H4 (cell line): ENCODE results near the gene AMPD2. TPM values are rescaled to one million over a fixed set of nuclear protein-coding genes. Genes with fewer than 3 reads are reported as not detected.

ENCODE experiments used
- DNase-seq: peaks from one replicate; pipeline ENCODE4 v3.0.0-alpha.2; 2015; ENCODE audit warnings: low spot score
- total RNA-seq: library from RNA; depleted of rRNA; stranded (reverse); fragments of >200 nt; shearing (Covaris generic); gene quantifications from 2 replicates; pipeline ENCODE4 v1.2.3, GENCODE V29; 2014; rRNA removed

The AMPD2 gene
- total RNA-seq, 1 experiment from 2014 or later = 37.0 TPM

GRCh38 chr1:109676683-109677381 lies 57.2 kb downstream of the AMPD2 start:
- peak; percentile 0 for DNase-seq

DNA sequence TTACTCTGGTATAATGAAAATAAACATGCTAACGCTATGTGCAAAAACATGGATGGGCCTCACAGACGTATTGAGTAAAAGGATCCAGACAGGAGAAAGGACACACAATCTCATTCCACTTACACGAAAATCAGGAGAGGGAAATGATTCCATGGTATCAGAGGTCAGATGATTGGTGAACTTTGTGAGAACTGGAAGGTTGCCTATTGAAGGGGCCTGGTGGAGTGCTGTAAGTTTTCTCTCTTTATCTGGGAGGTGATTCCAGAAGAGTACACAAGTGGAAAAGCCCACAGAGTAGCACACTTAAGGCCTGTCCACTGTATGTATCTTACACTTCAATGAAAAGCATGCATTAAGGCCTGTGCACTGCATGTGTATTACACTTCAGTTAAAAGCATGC lies 57.8 kb downstream of the AMPD2 start:
- DNase-seq = peak; percentile 0

DNA sequence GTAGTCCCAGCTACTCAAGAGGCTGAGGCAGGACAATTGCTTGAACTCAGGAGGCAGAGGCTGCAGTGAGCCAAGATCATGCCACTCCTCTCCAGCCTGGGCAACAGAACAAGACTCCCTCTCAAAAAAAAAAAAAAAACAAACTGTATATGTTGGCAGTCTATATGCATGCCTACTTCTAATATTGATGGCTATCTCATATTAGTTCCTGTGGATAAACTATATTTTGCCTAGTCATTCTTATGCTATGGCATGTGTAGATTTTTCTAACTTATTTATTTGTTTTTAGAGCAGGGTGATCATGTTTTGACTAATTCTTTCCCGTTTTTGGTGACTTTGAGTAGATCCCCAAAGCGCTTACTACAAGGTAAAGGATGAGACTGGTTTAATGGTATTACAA lies 59.0 kb downstream of the AMPD2 start:
- DNase-seq = peak; percentile 0

Other genes starting within 250 kb of the AMPD2 start
- gene SORT1, start 221.9 kb upstream of the AMPD2 start, total RNA-seq = 3.7 and 7.4 TPM in 2 replicates
- gene PSMA5, start 193.4 kb upstream of the AMPD2 start, total RNA-seq = 154 and 184 TPM in 2 replicates
- gene SYPL2, start 153.3 kb upstream of the AMPD2 start, total RNA-seq = 0.27 and 0.54 TPM in 2 replicates
- 1.0 and 1.9 TPM in 2 replicates for gene ATXN7L2, start 135.9 kb upstream of the AMPD2 start, total RNA-seq
- gene CYB561D1, start 125.7 kb upstream of the AMPD2 start, total RNA-seq = 2.6 and 7.9 TPM in 2 replicates
- gene AMIGO1, start 110.1 kb upstream of the AMPD2 start, total RNA-seq = 0.72 and 1.5 TPM in 2 replicates
- not detected in 2 replicates for gene GPR61, start 80.0 kb upstream of the AMPD2 start, total RNA-seq
- 9.0 and 9.8 TPM in 2 replicates for gene GNAI3, start 71.2 kb upstream of the AMPD2 start, total RNA-seq
- gene GNAT2, start 221 bp upstream of the AMPD2 start, total RNA-seq = 0.46 TPM in 1 of 2 replicates, not detected in the other
- 15.9 and 27.2 TPM in 2 replicates for gene GSTM4, start 36.3 kb downstream of the AMPD2 start, total RNA-seq
- gene GSTM2, start 48.2 kb downstream of the AMPD2 start, total RNA-seq = 1.6 and 4.6 TPM in 2 replicates
- gene GSTM1, start 68.0 kb downstream of the AMPD2 start, total RNA-seq = not detected in 2 replicates
- gene GSTM5, start 92.4 kb downstream of the AMPD2 start, total RNA-seq = not detected in 2 replicates
- gene GSTM3, start 121.2 kb downstream of the AMPD2 start, total RNA-seq = 228 and 275 TPM in 2 replicates
- not detected in 2 replicates for gene EPS8L3, start 144.1 kb downstream of the AMPD2 start, total RNA-seq